ENCODE measurements around the gene MTHFD2. TPM values are rescaled to one million over a fixed set of nuclear protein-coding genes. Genes with fewer than 3 reads are reported as not detected.
"Not testable (repeated sequence)": the region's sequence is repeated elsewhere in the genome, so short reads cannot be mapped to it uniquely, and the experiment has no call there.

The MTHFD2 gene
- total RNA-seq, 1 donor from 2014 or later, result 150 TPM

- DNase-seq (no peak), ATAC-seq (ENCODE audit: low read depth) (no peak)
- no peak overlapping the region for H3K4me3 Mint-ChIP-seq
- H3K4me1 Mint-ChIP-seq, result no peaks in the 10 kb centered on the region
- H3K36me3 Mint-ChIP-seq (ENCODE audit: low read depth), result peaks cover 16% of the 10 kb centered on the region
- no peaks in the 10 kb centered on the region for H3K27me3 Mint-ChIP-seq
- ChIA-PET POLR2A (interaction anchor here (0.6 kb wide), 1 partner anchor 45 kb away, joined by 5 read pairs; the partner anchor contains the start of gene MOB1A), CTCF (no interaction called here)
- H3K9me3 Mint-ChIP-seq, result no peaks in the 10 kb centered on the region
- intact Hi-C loops (cut with micrococcal nuclease), result no loop called here
- no peak overlapping the region for H3K27ac Mint-ChIP-seq
- no peak for TF ChIP-seq CTCF (IDR thresholded peaks at IDR 0.05)
These were observed 25.7 kb downstream of the MTHFD2 start for GRCh38 chr2:74223941-74224770.

- H3K27me3 Mint-ChIP-seq, result no peaks in the 10 kb centered on the region
- no peaks in the 10 kb centered on the region for H3K9me3 Mint-ChIP-seq
- intact Hi-C loops (cut with micrococcal nuclease), result no loop called here
- POLR2A ChIA-PET, result no interaction called here
- no peak overlapping the region for H3K4me3 Mint-ChIP-seq
- no peak for DNase-seq
- peaks cover 7% of the 10 kb centered on the region for H3K36me3 Mint-ChIP-seq (ENCODE audit: low read depth)
- no peak for ATAC-seq (ENCODE audit: low read depth)
- H3K27ac Mint-ChIP-seq, result no peak overlapping the region
- CTCF ChIA-PET, result no interaction called here
- no peak for TF ChIP-seq CTCF (IDR thresholded peaks at IDR 0.05)
- H3K4me1 Mint-ChIP-seq, result no peaks in the 10 kb centered on the region
These were observed 27.5 kb downstream of the MTHFD2 start for GRCh38 chr2:74225698-74226459.

- no peak for DNase-seq
- ATAC-seq (ENCODE audit: low read depth), result no peak
- H3K4me1 Mint-ChIP-seq, result no peaks in the 10 kb centered on the region
- no peaks in the 10 kb centered on the region for H3K9me3 Mint-ChIP-seq
- POLR2A ChIA-PET, result no interaction called here
- no peak overlapping the region for H3K27ac Mint-ChIP-seq
- no peaks in the 10 kb centered on the region for H3K36me3 Mint-ChIP-seq (ENCODE audit: low read depth)
- CTCF ChIA-PET, result no interaction called here
- H3K27me3 Mint-ChIP-seq, result no peaks in the 10 kb centered on the region
- H3K4me3 Mint-ChIP-seq, result no peak overlapping the region
- intact Hi-C loops (cut with micrococcal nuclease), result no loop called here
- TF ChIP-seq CTCF (IDR thresholded peaks at IDR 0.05), result no peak
These were observed 28.3 kb downstream of the MTHFD2 start for GRCh38 chr2:74226648-74227213.

- TF ChIP-seq CTCF (IDR thresholded peaks at IDR 0.05), result no peak
- CTCF ChIA-PET, result no interaction called here
- Mint-ChIP-seq H3K27me3 (no peaks in the 10 kb centered on the region), H3K36me3 (ENCODE audit: low read depth) (no peaks in the 10 kb centered on the region), H3K27ac (no peak overlapping the region), H3K4me3 (no peak overlapping the region), H3K9me3 (no peaks in the 10 kb centered on the region), H3K4me1 (no peaks in the 10 kb centered on the region)
- POLR2A ChIA-PET, result no interaction called here
- ATAC-seq (ENCODE audit: low read depth), result no peak
- intact Hi-C loops (cut with micrococcal nuclease), result no loop called here
- DNase-seq, result no peak
These were observed 29.2 kb downstream of the MTHFD2 start for GRCh38 chr2:74227646-74228045.

GRCh38 chr2:74228772-74229171 lies 30.4 kb downstream of the MTHFD2 start:
- DNase-seq (no peak), ATAC-seq (ENCODE audit: low read depth) (no peak)
- Mint-ChIP-seq H3K4me1 (no peaks in the 10 kb centered on the region), H3K36me3 (ENCODE audit: low read depth) (peaks cover 3% of the 10 kb centered on the region), H3K27ac (no peak overlapping the region), H3K27me3 (no peaks in the 10 kb centered on the region), H3K4me3 (no peak overlapping the region), H3K9me3 (no peaks in the 10 kb centered on the region)
- ChIA-PET CTCF (no interaction called here), POLR2A (no interaction called here)
- TF ChIP-seq CTCF (IDR thresholded peaks at IDR 0.05), result no peak
- intact Hi-C loops (cut with micrococcal nuclease), result no loop called here

GRCh38 chr2:74229865-74230264 lies 31.4 kb downstream of the MTHFD2 start:
- H3K27ac Mint-ChIP-seq; H3K4me3 Mint-ChIP-seq; ATAC-seq (ENCODE audit: low read depth); H3K4me1 Mint-ChIP-seq; H3K27me3 Mint-ChIP-seq; H3K36me3 Mint-ChIP-seq (ENCODE audit: low read depth); H3K9me3 Mint-ChIP-seq; DNase-seq; intact Hi-C loops (cut with micrococcal nuclease): not testable (repeated sequence)
- ChIA-PET POLR2A (interaction anchor here (0.7 kb wide), 1 partner anchor 14 kb away, joined by 3 read pairs; no protein-coding TSS in a partner anchor), CTCF (interaction anchor here (0.7 kb wide), 1 partner anchor 12 kb away, joined by 3 read pairs; no protein-coding TSS in a partner anchor)
